GM19238 (cell line): Measurements from ENCODE around the gene ACRBP.

Experiments used
- DNase-seq: peaks from one replicate; pipeline ENCODE4 v3.0.0; 2011; ENCODE audit warnings: low spot score; ENCODE audit not compliant: insufficient read length

Gene ACRBP

DNA sequence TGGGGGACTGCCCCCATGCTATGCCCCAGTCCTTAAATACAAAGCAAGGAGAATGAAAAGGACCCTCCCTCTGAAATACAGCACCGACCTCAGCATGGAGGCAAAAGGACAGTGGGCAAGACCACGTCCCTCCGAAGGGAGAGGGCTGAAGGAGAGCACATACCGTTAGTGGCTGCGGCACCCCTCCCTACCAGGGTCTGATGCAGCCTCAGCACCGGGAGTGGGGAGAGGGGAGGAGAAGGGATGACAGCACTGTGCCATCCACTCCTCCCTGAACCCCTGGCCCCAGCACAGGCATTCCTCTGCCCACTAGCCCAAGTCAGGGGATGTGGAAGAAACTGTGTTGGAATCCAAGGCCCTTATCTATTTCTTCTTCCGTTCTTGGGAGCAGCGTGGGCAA, 3.6 kb upstream of the ACRBP start:
- DNase-seq = no peak

DNA sequence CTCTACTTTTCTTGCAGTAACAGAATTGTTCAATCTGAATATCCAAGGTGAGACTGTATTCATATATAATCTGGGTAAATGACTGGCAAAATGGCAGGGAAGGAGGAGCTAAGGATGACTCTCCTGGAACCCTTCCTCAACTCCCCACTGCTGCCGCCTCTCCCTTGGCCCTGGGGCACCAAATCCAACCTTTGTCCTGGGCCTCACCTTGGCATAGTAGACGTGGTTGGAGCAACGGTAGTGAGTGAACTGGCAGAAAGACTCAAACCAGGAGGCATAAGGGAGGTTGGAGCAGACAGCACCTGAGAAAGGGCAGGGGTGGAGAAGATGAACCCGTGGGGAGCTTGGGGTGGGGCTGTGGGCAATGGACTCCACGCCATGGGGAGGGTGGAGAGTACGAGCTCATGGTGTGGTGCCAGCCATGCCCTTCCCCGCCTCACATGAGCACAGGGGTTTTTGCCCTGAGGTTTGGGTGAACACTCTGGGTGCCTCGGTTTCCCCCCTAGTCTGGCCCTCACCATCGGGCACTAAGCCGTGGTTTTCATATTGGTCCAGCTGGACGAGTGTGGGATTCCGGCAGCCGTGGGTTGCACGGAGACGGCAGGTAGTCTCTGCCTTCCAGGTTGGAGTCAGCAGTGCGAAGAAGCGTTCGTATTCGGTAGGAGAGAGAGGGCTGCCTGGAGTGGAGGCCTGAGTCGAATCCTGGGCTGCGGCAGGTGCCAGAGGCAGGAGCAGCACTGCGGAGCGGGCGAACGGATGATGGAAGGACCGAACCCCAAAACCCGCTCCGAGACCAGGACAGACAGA, 753 bp downstream of the ACRBP start:
- DNase-seq = no peak

DNA sequence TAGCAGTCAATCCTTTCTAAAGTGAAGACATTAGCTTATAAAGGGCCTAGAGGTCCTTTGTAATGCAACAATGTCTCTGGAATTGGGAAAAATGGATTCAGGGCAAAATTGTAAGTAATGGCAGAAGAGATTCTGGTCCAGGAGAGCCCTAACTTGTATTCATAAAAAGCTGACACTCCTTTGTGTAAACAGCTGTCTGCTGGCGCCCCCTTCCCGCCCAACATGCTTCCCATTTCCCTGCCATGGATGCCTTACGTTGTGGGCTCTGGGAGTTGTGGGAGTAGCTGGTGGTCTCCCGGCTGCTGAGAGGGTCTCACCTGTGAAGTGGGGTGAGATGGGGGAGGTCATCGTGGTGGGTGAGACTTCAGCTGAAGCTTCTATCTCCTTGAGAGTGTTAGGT, 2.3 kb downstream of the ACRBP start:
- DNase-seq = no peak

DNA sequence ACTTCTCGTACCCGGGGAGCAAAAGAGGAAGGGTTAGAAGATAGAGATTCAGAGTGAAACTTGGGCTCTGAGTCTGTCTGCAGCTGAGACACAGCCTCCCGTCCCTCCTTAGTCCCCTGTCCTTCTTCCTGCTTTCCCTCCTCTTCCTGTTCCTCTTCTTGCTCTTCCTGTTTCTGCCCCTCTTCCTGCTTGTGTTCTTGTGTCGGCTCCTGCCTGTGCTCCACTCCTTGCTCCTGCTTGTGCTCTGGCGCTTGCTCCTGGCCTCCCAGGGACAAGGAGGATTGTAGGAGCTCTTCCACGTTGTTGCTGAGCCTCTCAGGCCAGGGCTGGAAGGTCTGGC, 3.0 kb downstream of the ACRBP start:
- DNase-seq = no peak

DNA sequence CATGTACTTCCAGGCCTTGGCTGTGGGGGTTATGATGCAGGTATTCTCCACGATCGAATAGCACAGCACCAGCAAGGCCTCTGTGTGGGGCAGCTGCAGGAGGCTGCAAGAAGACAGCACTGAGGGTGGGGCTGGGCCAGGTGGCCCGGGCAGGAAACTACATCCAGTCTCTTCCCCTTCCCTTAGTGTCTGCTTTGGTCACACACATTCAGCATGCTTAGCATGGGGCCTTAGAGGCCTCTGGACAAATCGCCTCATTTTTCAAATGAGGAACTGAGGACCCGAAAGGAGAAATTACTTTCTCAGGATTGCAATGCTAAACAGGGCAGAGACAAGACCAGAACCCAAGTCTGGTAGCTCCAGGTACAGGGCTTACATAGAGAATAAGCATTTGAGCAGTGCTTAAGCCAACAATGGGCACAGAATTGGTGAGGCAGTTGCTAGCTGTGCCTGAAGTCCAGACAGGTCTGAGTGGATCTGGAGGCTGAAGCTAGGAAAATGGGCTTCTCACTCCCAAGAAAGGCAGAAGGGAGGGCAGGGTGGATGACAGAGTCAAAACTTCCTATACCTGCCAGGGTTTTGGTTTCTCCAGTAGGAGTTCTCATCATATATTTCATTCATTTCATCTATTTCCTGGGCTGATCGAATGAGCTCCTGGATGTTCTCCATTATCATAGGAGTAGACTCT, 3.5 kb downstream of the ACRBP start:
- DNase-seq = no peak

DNA sequence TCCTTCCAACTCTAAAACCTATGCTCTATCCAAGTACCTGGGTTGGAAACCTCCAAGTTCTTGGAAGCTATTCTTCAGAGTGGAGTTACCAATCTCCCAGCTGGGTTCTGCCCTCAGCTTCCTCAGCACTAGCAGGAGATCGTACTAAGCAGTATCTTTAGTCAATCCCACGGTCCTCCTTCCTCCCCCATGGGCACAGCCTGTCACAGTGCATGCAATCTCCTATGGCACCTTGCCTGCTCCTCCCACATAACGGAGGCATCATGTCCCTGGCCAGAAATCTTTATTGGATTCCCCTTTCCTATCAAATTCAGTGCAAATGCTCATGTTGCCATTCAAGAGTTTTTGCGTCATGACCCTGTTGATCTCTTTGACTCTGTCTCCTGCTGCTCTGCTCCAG, 6.1 kb downstream of the ACRBP start:
- no peak for DNase-seq

DNA sequence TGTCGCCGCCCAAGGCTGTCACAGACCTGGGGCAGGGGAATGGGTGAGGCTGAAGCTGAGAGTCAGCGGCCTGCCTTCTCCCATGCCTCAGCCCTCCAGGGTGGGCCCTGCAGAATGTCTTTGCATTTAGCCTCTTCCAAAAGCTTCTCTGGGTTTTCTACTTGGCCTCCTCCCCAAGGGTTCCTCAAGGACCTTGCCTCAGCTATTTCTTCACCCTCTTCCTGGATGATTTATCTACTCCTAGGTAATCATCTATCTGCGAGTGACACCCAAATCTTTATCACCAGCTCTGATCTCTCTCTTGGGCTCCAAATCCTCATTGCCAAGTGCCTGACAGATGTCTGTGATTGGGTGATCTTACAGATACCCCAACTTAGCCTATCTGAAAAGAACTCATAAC, 6.7 kb downstream of the ACRBP start:
- no peak for DNase-seq

DNA sequence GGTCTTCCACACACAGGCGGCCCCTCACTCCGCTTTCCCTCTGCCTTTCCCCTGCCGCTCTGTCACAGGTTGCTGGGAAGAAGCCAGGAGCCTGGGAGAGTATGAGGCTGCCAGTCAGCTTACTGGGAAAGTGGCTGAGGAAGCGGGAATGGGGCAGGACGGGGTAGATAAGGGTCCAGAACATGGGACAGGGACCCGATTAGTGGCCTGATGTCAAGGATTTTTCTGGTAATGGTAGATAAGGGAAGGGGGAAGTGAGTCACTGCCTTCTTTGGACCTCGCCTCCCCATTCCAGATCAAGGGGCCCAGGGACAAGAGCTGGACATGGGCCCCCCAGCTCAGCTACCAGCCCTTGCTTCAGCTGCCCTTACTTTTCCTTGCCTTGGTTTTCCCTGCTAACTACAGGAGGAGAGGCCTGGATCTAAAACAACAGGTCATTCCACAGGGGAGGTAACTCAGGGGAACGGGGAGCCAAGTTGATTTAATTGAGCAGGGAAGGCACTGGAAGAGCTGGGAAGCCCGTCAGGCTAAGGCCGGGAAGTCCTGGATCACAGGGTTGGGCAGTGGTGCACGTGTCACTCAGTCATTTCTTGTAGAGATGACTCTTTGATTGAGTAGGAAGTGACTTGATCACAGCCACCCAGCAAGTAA, 8.0 kb downstream of the ACRBP start:
- no peak for DNase-seq

DNA sequence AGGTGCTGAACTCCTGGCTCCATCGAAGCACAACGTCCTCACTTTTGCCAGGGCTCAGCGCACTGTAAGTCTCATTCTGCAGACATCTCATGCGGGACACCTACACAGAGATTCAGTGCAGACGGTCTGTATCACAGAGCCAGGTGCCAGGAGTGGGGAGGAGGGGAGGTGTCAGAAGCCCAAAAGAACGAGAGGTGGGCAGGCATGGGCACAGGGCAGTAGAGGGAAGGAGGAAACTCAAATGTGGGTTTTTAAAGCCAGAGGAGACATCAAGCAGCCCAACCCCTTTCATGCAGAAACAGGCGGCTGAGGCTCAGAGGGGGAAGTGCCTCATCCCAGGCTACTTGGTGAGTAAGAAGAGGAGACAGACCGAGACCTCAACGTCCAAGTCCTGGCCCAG, 8.9 kb downstream of the ACRBP start:
- no peak for DNase-seq

DNA sequence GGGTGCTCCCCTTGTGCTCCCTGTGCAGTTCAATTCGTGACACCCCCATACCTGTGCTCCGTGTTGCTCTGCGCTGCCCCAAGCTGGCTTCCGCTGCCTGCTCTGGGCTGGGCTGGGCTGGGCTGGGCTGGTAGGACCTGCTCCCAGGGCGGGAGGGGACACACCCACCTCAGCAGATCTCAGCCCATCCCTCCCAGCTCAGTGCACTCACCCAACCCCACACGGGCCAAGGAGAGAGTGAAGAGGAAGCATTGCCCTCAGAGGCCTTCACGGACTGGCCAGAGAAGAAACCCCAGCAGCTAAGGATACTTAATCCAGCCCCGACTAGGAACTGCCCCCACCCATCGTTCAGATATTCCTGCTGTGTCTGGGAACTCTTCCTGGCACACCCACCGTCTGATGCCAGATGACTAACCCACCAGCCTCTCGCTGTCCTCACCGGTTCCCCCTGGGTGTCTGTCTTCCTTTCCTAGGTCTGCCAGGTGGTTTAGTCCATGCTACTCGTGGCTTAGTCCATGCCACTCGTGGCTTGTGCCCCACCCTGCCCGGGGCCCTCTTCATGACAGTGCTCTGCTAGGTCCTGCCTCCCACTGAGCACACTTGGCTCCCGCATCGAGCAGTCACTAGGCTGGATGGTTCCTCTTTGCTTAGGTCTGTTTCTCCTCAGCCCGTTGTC, 11.2 kb downstream of the ACRBP start, which contains the start of gene LPAR5:
LPAR5 (minus strand) TSS at position 104 of the 676 bp plus-strand sequence. CDS start 14,711 bp downstream, outside the sequence.
- DNase-seq = peak; percentile 52

DNA sequence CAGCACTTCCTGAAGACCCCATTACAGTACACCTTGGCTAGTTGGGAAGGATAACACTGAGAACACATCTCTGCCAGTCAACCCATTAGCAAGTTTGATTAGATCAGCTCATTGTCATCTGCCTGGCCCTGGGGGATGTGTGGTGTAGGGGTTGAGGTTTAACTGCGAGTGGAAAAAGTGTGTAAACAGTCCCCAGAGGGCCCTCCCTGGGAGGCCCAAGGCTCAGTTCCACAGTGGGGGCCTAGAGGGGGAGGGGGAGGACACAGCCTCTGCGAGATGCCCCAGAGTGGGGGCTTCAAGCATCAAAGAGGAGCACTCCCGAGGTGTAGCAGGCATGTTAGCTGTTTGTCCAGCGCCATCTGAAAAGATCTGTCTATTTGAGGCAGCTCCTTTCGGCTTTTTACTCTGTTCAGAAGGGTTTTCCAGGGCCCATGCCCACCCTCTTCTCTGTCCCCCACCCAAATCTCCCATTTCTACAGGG, 11.8 kb downstream of the ACRBP start:
- DNase-seq = no peak

DNA sequence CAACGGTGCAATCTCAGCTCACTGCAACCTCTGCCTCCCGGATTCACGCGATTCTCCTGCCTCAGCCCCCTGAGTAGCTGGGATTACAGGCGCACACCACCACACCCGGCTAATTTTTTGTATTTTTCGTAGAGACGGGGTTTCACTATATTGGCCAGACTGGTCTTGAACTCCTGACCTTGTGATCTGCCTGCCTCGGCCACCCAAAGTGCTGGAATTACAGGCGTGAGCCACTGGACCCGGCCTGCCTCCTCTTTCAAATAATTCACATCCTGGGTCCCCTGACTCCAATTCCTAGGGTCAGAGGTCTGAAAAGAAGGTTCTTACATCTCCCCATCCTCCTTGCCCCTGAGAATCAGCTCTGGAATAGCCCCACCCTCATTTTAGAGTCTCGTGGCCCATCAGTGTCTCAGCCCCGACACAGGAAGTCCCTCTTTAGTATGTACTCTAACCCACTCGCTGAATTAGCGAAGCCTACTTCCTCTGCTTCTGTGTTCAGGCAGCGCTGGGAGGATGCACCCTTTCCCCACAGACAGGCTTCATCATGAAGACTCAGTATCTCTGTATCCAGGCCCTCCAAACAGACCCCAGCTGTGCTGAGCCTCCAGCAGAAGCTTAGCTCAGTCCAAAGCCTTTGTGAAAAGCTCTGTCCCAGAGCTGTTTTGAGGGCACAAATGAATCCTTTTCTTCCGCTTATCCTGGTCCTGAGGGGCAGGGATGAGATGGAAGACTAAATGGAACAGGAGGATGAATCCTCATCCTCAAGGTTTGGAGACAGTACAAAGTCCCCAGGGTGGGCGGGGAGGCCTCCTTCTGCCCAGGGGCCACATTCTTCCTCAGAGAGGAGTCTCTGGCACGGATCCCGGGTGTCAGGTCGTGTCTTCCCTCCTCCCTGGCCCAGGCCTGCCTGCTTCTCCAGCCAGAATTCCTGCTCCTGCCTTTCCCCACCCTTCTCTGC, 14.9 kb downstream of the ACRBP start:
- DNase-seq = peak; percentile 65

DNA sequence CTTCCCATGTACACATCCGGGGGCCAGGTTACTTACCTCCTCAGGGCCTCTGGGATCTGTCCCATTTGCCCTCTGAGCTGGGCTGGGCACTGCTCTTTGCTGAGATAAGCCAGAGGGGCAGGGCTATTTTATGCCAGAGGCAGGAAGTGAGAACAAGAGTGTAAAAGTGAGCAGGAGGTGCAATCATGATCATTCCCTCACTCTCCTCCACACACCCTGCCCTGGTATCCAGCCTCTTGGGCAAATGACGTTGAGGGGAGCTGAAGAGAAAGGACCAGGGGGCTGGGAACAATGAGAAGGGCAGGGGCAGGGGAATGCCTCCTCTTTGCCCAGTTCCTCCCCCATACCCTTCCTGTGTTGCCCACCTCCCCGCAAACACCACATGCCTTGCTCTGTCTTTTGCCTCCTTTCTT, 15.7 kb downstream of the ACRBP start:
- DNase-seq = no peak

DNA sequence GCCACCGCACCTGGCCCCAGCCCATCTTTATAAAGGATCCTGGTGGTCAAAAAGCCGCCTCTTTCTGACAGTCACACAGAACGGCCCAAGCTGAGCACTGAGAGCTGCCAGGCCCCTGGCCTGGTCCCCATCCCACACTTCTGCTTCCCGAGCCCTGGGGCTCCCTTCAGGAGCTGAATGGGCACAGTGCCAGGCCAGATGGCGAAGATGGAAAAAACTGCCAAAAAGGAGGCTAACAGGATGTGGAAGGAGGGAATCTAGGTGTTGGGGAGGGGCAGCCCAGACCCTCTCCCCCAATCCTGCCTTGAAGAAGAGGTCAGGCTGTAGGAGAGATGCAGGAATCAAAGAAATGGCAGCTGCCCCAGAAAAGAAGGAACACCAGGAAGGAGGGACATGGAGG, 16.5 kb downstream of the ACRBP start:
- DNase-seq = no peak

DNA sequence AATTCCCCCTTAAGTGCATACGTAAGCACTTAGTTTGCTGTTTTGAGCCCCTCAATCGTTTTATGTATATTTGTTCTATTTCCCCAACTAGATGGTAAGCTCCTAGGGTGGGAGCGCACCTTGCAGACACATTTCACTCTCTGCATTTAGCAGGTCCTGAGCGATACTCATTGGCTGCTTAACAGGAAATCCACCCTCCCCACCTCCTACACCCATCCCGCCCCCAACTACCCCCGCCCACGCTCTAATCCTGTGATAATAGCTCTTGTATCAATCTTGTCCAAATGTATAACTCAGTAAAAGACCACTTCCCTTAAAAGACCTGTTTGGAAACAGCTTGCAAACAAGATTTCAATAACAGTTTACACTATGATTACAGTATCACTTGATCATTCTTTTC, 19.6 kb downstream of the ACRBP start:
- DNase-seq = no peak

DNA sequence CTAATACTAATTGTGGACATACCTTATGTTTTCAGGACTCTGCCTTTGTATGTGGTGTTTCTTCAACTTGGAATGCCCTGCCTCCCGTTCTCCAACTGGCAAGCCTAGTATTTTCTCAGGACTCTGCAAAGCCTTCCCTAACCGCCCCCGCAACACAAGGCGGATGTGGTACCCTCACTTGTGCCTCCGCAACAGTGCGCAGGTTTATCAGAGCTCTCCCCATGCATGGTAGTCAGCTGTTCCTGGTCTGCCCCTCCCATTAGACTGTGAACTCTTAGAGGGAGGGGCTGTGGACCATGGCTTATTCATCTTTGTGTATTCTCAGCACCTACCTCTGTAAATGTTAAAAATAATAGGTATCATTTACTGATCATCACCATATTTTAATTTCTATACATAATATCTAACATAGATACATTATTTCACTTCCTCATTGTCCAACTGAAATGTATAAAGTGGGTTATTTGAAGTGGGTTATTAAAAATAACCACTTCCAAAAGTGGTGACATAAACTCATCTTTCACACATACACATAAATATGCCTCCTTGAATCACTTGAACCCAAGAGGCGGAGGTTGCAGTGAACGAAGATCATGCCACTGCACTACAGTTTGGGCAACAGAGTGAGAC, 20.5 kb downstream of the ACRBP start:
- DNase-seq = no peak

DNA sequence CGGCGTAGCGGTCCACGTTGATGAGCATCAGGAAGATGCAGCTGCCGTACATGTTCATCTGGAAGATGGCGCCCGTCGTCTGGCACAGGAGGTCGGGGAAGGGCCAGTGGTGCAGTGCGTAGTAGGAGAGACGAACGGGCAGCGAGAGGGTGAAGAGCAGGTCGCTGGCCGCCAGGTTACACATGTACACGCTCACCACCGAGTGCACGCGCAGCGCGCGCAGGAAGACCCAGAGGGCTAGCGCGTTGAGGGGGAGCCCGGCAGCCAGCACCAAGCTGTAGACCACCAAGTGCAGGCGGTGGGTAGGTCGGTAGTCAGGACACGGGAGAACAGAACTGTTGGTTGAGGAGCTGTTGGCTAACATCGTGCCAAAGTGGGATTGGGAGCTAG, 26.4 kb downstream of the ACRBP start:
- DNase-seq = no peak

DNA sequence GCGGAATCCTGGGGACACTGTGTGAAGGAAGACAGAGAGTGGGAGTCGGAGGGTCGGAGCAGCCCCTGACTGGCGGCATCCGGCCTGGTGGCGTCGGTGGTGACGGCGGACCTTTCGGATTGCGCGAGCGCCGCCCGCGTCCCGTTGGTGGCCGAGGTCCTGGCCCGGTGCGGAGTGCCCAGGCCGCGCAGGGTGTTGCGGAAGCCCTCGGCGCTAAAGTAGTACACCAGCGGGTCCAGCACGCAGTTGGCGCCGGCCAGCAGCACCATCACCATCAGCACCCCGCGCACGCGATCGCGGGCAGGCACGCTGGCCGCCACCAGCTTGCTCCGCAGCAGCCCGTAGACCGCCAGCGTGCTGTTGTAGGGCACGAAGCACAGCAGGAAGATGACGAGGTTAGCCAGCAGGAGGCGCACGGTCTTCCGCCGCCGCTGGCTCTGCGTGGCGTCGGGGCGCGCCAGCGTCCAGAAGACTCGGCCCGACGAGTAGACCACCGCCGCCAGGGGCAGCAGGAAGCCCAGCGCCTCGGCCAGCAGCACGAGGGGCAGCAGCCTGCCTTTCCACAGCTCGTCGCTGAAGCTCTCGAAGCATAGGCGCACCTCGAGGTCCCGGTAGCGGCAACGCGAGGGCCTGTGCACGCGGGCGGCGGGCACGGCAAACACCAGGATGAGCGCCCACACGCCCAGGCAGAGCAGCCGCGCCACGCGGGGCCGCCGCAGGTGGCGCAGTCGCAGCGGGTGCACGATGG, 26.9 kb downstream of the ACRBP start:
- DNase-seq = no peak

DNA sequence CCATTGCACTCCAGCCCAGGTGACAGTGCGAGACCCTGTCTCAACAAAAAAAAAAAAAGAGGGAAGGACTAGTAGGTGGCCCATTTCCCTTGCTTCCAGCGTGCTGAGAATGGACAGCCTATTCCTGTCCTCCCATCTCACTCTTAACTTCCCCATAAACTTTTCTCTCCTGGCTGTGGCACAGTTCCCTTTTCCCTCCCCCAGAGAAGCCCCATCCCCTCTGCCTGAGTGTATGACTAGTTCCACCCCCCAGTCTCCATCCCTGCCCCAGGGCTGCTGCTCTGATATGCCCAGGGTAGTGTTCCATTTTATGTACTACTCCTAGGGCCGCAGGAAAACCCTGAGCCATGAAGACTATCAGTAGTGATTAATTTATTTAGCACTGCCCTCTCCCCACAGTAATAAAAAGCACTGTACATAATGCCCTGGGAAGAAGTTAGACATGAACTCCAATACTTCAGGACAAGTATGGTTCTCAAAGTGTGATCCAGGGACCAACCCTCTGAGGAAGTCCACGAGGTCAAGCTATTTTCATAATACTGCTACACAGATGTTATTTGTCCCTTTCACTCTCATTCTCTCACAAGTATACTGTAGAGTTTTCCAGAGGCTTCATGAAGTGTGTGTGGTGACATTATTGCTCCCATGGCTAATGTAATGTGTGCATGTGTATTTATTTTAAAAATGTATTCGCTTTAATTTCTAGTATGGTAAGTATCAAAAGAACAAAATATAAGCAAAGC, 28.6 kb downstream of the ACRBP start:
- no peak for DNase-seq
